ENCODE measurements around the gene ZFP36.

DNA sequence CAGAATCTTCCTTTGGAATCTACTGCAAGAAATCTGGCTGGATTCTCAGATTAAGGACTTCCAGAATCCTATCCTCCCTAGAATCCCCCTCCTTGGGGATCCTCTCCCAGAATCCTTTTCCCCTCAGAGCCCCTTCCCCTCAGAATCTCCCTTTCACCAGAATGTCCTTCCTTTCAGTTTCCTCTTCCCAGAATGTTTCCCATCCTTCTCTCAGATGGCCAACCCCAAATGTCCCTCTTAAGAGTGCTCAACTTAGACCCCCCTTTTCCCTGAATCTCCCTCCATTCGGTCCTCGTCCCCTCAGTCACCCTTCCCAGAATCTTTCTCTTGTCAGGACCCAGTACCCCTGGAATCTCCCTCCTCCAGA lies 29.7 kb downstream of the ZFP36 start:
- no peak for TF ChIP-seq CTCF (IDR thresholded peaks at IDR 0.05)
- no peak for TF ChIP-seq NR3C1 (CRISPR knock-in tag; conservative IDR thresholded peaks at IDR 0.05; ENCODE audit: low read depth)
